ENCODE measurements around the gene GPATCH2. TPM values are rescaled to one million over a fixed set of nuclear protein-coding genes. Genes with fewer than 3 reads are reported as not detected.
A peak's percentile ranks its signal among the peaks of the same experiment; 100 is the strongest.

GPATCH2 gene
- total RNA-seq, 1 experiment from 2014 or later: 34.5 TPM

GRCh38 chr1:217564833-217565232 is 66.1 kb downstream of the GPATCH2 start:
- H3K9me3 Mint-ChIP-seq (ENCODE audit: unreplicated experiment): peaks cover 10% of the 10 kb centered on the region
- BruUV-seq (replicated peaks): no TSS peak
- POLR2A ChIA-PET: interaction anchor here (1.7 kb wide), 1 partner anchor 8 kb away, joined by 9 read pairs; no protein-coding TSS in a partner anchor
- CTCF ChIA-PET: interaction anchor here (0.8 kb wide), 1 partner anchor 32 kb away, joined by 3 read pairs; no protein-coding TSS in a partner anchor
- no peaks in the 10 kb centered on the region for H3K27me3 Mint-ChIP-seq (ENCODE audit: insufficient read depth, unreplicated experiment)
- TF ChIP-seq CTCF (IDR thresholded peaks at IDR 0.05; ENCODE audit: unreplicated experiment): no peak
- intact Hi-C loops (cut with micrococcal nuclease): loop anchor here (5.0 to 10.0 kb wide), 2 partner anchors 67 to 810 kb away; partner anchors contain the start of genes GPATCH2 and SPATA17
- no peak overlapping the region for H3K4me3 Mint-ChIP-seq (ENCODE audit: unreplicated experiment)
- H3K36me3 Mint-ChIP-seq (ENCODE audit: insufficient read depth, unreplicated experiment): peaks cover 10% of the 10 kb centered on the region
- H3K27ac Mint-ChIP-seq (ENCODE audit: low read depth, unreplicated experiment): no peak overlapping the region
- H3K4me1 Mint-ChIP-seq (ENCODE audit: insufficient read depth, unreplicated experiment): peaks cover 23% of the 10 kb centered on the region
- no peak for DNase-seq (ENCODE audit: unreplicated experiment)

GRCh38 chr1:217564207-217564606 is 66.7 kb downstream of the GPATCH2 start:
- POLR2A ChIA-PET: interaction anchor here (1.7 kb wide), 1 partner anchor 9 kb away, joined by 9 read pairs; no protein-coding TSS in a partner anchor
- peaks cover 17% of the 10 kb centered on the region for H3K9me3 Mint-ChIP-seq (ENCODE audit: unreplicated experiment)
- no peak overlapping the region for H3K27ac Mint-ChIP-seq (ENCODE audit: low read depth, unreplicated experiment)
- peaks cover 23% of the 10 kb centered on the region for H3K4me1 Mint-ChIP-seq (ENCODE audit: insufficient read depth, unreplicated experiment)
- CTCF ChIA-PET: interaction anchor here (0.7 to 1.1 kb wide), 3 partner anchors 31 to 908 kb away, joined by 3 to 4 read pairs (median 3); partner anchors contain the start of gene GPATCH2
- peaks cover 10% of the 10 kb centered on the region for H3K36me3 Mint-ChIP-seq (ENCODE audit: insufficient read depth, unreplicated experiment)
- no peaks in the 10 kb centered on the region for H3K27me3 Mint-ChIP-seq (ENCODE audit: insufficient read depth, unreplicated experiment)
- TF ChIP-seq CTCF (IDR thresholded peaks at IDR 0.05; ENCODE audit: unreplicated experiment): no peak
- H3K4me3 Mint-ChIP-seq (ENCODE audit: unreplicated experiment): no peak overlapping the region
- intact Hi-C loops (cut with micrococcal nuclease): loop anchor here (5.0 to 10.0 kb wide), 2 partner anchors 68 to 809 kb away; partner anchors contain the start of genes GPATCH2 and SPATA17
- no peak for DNase-seq (ENCODE audit: unreplicated experiment)
- no TSS peak for BruUV-seq (replicated peaks)

- intact Hi-C loops (cut with micrococcal nuclease): loop anchor here (5.0 to 10.0 kb wide), 2 partner anchors 69 to 808 kb away; partner anchors contain the start of genes GPATCH2 and SPATA17
- CTCF ChIA-PET: interaction anchor here (1.0 to 1.3 kb wide), 5 partner anchors 9 to 67 kb away, joined by 3 read pairs; partner anchors contain the start of genes GPATCH2 and SPATA17
These were observed 67.7 kb downstream of the GPATCH2 start for GRCh38 chr1:217563179-217563578.

More at GRCh38 chr1:217563179-217563578, 67.7 kb downstream of the GPATCH2 start:
- peaks cover 18% of the 10 kb centered on the region for H3K9me3 Mint-ChIP-seq (ENCODE audit: unreplicated experiment)
- POLR2A ChIA-PET: interaction anchor here (0.9 to 1.8 kb wide), 6 partner anchors 10 to 67 kb away, joined by 3 to 9 read pairs (median 4); partner anchors contain the start of genes GPATCH2 and SPATA17
- H3K36me3 Mint-ChIP-seq (ENCODE audit: insufficient read depth, unreplicated experiment): peaks cover 6% of the 10 kb centered on the region
- BruUV-seq (replicated peaks): no TSS peak
- peaks cover 23% of the 10 kb centered on the region for H3K4me1 Mint-ChIP-seq (ENCODE audit: insufficient read depth, unreplicated experiment)
- TF ChIP-seq CTCF (IDR thresholded peaks at IDR 0.05; ENCODE audit: unreplicated experiment): peak; percentile 9
- peak overlapping the region; percentile 91 for H3K27ac Mint-ChIP-seq (ENCODE audit: low read depth, unreplicated experiment)
- H3K27me3 Mint-ChIP-seq (ENCODE audit: insufficient read depth, unreplicated experiment): no peaks in the 10 kb centered on the region
- no peak for DNase-seq (ENCODE audit: unreplicated experiment)
- H3K4me3 Mint-ChIP-seq (ENCODE audit: unreplicated experiment): peak overlapping the region; percentile 60
